A673 (cell line): ENCODE results near the gene SND1.

Source experiments
- EZH2 ChIP-seq: fragments of 200-600 bp; sonication (generic); IDR thresholded peaks from 2 replicates; pipeline ENCODE4 v1.6.1; 2017; ENCODE audit warnings: borderline replicate concordance, low read depth, mild to moderate bottlenecking, mixed read lengths, antibody characterized with exemption, low read length; ENCODE audit not compliant: poor library complexity, severe bottlenecking
- TF ChIP-seq, protein P1 (sequence below): fragments of 300-800, 200-600 bp; sonication (generic); conservative IDR thresholded peaks from 2 replicates; pipeline ENCODE4 v1.5.1; 2017; ENCODE audit warnings: low read depth, mild to moderate bottlenecking, antibody characterized with exemption, low read length, moderate library complexity, mixed read lengths

DNA sequence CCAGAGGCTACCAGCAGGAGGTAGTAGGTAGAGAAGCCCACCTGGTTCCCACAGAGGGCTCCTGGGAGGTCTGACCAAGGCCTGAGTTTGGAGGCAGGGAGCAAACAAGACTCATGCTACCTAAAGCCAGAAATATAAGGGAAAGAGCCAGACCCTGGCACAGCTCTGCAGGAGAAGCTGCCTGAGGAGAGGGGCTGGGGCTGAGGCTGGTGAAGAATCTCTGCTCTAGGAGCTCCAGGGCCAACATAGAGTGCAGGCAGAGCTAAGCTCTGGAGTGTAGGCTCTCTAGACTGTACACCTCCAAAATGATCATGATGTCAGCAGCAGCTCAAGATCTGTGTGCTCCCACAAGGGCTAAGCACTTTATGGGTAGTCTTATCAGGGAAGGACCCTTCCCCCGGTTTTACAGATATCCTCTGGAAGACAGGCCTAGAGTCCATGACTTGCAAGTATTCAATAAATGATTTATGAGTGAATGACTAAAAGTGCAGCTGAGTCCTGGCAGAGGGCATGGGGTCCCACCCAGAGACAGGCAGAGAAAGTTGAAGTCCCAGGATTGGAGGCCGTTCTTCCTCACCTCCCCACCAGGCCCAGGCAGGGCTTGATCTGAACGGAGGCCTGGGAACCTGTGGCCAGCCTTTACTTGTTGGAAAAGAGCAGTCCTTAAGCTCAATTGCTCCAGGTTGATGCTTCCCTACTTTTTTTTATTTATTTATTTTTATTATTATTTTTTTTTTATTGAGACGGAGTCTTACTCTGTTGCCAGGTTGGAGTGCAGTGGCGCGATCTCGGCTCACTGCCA, 450.7 kb downstream of the SND1 start:
- no peak for TF ChIP-seq EZH2
- TF ChIP-seq, protein P1, sequence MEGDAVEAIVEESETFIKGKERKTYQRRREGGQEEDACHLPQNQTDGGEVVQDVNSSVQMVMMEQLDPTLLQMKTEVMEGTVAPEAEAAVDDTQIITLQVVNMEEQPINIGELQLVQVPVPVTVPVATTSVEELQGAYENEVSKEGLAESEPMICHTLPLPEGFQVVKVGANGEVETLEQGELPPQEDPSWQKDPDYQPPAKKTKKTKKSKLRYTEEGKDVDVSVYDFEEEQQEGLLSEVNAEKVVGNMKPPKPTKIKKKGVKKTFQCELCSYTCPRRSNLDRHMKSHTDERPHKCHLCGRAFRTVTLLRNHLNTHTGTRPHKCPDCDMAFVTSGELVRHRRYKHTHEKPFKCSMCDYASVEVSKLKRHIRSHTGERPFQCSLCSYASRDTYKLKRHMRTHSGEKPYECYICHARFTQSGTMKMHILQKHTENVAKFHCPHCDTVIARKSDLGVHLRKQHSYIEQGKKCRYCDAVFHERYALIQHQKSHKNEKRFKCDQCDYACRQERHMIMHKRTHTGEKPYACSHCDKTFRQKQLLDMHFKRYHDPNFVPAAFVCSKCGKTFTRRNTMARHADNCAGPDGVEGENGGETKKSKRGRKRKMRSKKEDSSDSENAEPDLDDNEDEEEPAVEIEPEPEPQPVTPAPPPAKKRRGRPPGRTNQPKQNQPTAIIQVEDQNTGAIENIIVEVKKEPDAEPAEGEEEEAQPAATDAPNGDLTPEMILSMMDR: no peak
